H9 (cell line): Measurements from ENCODE around the gene TPPP3. TPM values are rescaled to one million over a fixed set of nuclear protein-coding genes. Genes with fewer than 3 reads are reported as not detected.

ENCODE experiments used
- DNase-seq: peaks from one replicate; pipeline ENCODE4 v3.0.0-alpha.2; 2017
- H2AFZ ChIP-seq: one replicate; pipeline ENCODE4 v1.6.1; 2013; ENCODE audit warnings: mild to moderate bottlenecking, low read length, control low read depth, moderate library complexity
- H2AK5ac ChIP-seq: 2 replicates; pipeline ENCODE4 v1.6.1; 2013; ENCODE audit warnings: low read length, control low read depth, mixed read lengths; ENCODE audit not compliant: insufficient read length
- H2BK120ac ChIP-seq: one replicate; pipeline ENCODE4 v1.6.1; 2013; ENCODE audit warnings: low read depth, mild to moderate bottlenecking, low read length, control low read depth, inconsistent platforms; ENCODE audit not compliant: poor library complexity, severe bottlenecking
- H2BK12ac ChIP-seq: 2 replicates; pipeline ENCODE4 v1.6.1; 2013; ENCODE audit warnings: low read length, control low read depth, mixed read lengths, low read depth; ENCODE audit not compliant: insufficient read length
- H2BK15ac ChIP-seq: 2 replicates; pipeline ENCODE4 v1.6.1; 2013; ENCODE audit warnings: low read depth, low read length, control low read depth
- H2BK20ac ChIP-seq: one replicate; pipeline ENCODE4 v1.6.1; 2013; ENCODE audit warnings: low read depth, mild to moderate bottlenecking, low read length, control low read depth, inconsistent platforms; ENCODE audit not compliant: poor library complexity, severe bottlenecking
- H2BK5ac ChIP-seq: 2 replicates; pipeline ENCODE4 v1.6.1; 2013; ENCODE audit warnings: low read length, control low read depth, mixed read lengths; ENCODE audit not compliant: insufficient read length
- H3K14ac ChIP-seq: 2 replicates; pipeline ENCODE4 v1.6.1; 2013; ENCODE audit warnings: low read length, control low read depth; ENCODE audit not compliant: insufficient read depth
- H3K18ac ChIP-seq: 2 replicates; pipeline ENCODE4 v1.6.1; 2013; ENCODE audit warnings: low read depth, mild to moderate bottlenecking, mixed read lengths, low read length, control low read depth; ENCODE audit not compliant: insufficient read length
- H3K23ac ChIP-seq: 2 replicates; pipeline ENCODE4 v1.6.1; 2013; ENCODE audit warnings: low read length, control low read depth, mixed read lengths, low read depth; ENCODE audit not compliant: insufficient read length
- H3K23me2 ChIP-seq: 2 replicates; pipeline ENCODE4 v1.6.1; 2013; ENCODE audit warnings: low read depth, mild to moderate bottlenecking, mixed read lengths, low read length, control low read depth; ENCODE audit not compliant: insufficient read length, poor library complexity, severe bottlenecking
- H3K27ac ChIP-seq: 2 replicates; pipeline ENCODE4 v1.5.1; 2013; ENCODE audit warnings: low read length, control low read depth, mixed read lengths, low read depth; ENCODE audit not compliant: insufficient read length
- H3K27me3 ChIP-seq: 2 replicates; pipeline ENCODE4 v1.6.1; 2013; ENCODE audit warnings: low read length, control low read depth, inconsistent platforms; ENCODE audit not compliant: insufficient read depth
- H3K4ac ChIP-seq: 2 replicates; pipeline ENCODE4 v1.6.1; 2013; ENCODE audit warnings: low read depth, mild to moderate bottlenecking, control low read depth, inconsistent platforms, low read length, moderate library complexity
- H3K4me1 ChIP-seq: 2 replicates; pipeline ENCODE4 v1.6.1; 2013; ENCODE audit warnings: low read length, control low read depth, inconsistent platforms; ENCODE audit not compliant: insufficient read depth
- H3K4me2 ChIP-seq: 2 replicates; pipeline ENCODE4 v1.6.1; 2013; ENCODE audit warnings: low read length, control low read depth, mixed read lengths; ENCODE audit not compliant: insufficient read length, insufficient read depth
- H3K56ac ChIP-seq: 2 replicates; pipeline ENCODE4 v1.6.1; 2013; ENCODE audit warnings: low read depth, mild to moderate bottlenecking, mixed read lengths, low read length, control low read depth; ENCODE audit not compliant: insufficient read length
- H3K79me1 ChIP-seq: 2 replicates; pipeline ENCODE4 v1.6.1; 2013; ENCODE audit warnings: low read depth, mild to moderate bottlenecking, moderate library complexity, low read length, control low read depth, inconsistent platforms; ENCODE audit not compliant: insufficient read depth, poor library complexity, severe bottlenecking
- H3K79me2 ChIP-seq: 2 replicates; pipeline ENCODE4 v1.6.1; 2013; ENCODE audit warnings: low read length, control low read depth, inconsistent platforms; ENCODE audit not compliant: insufficient read depth
- H3K9ac ChIP-seq: 2 replicates; pipeline ENCODE4 v1.6.1; 2013; ENCODE audit warnings: low read length, control low read depth, mixed read lengths; ENCODE audit not compliant: insufficient read length; ENCODE audit errors: extremely low read depth
- H3K9me3 ChIP-seq: one replicate; pipeline ENCODE4 v1.6.1; 2013; ENCODE audit warnings: low read depth, low read length, inconsistent platforms; ENCODE audit not compliant: control insufficient read depth
- H3T11ph ChIP-seq: one replicate; pipeline ENCODE4 v1.6.1; 2013; ENCODE audit warnings: mild to moderate bottlenecking, low read length, control low read depth, inconsistent platforms
- H4K20me1 ChIP-seq: one replicate; pipeline ENCODE4 v1.6.1; 2013; ENCODE audit not compliant: control insufficient read depth, insufficient read length, insufficient read depth
- H4K5ac ChIP-seq: 2 replicates; pipeline ENCODE4 v1.6.1; 2013; ENCODE audit warnings: low read depth, mild to moderate bottlenecking, mixed read lengths, low read length, control low read depth; ENCODE audit not compliant: insufficient read length
- H4K8ac ChIP-seq: replicated peaks from 2 replicates; pipeline ENCODE4 v1.6.1; 2013; ENCODE audit warnings: low read length, control low read depth, mixed read lengths, low read depth; ENCODE audit not compliant: insufficient read length
- H4K91ac ChIP-seq: 2 replicates; pipeline ENCODE4 v1.6.1; 2013; ENCODE audit warnings: low read depth, mild to moderate bottlenecking, moderate library complexity, mixed read lengths, low read length, control low read depth; ENCODE audit not compliant: insufficient read length
- H3K27ac Mint-ChIP-seq, 3 experiments: 2 replicates in 2 of 3; 3 replicates in 1 of 3; pipeline ENCODE4 v1.8.0; 2020 to 2021; ENCODE audit warnings: mixed read lengths in 3 of 3, mild to moderate bottlenecking in 1 of 3, moderate library complexity in 1 of 3
- H3K27me3 Mint-ChIP-seq: 2 replicates; pipeline ENCODE4 v1.8.0; 2021; ENCODE audit warnings: low read depth, mild to moderate bottlenecking, moderate library complexity, mixed read lengths
- H3K36me3 Mint-ChIP-seq, 3 experiments: 2 replicates in 2 of 3; 3 replicates in 1 of 3; pipeline ENCODE4 v1.8.0; 2020 to 2021; ENCODE audit warnings: low read depth in 3 of 3, mixed read lengths in 3 of 3; ENCODE audit not compliant: insufficient read depth in 1 of 3
- H3K4me1 Mint-ChIP-seq, 2 experiments: 2 replicates each; pipeline ENCODE4 v1.8.0; 2020; ENCODE audit warnings: mixed read lengths in 2 of 2
- H3K4me3 Mint-ChIP-seq, 2 experiments: 2 replicates in 1 of 2; 3 replicates in 1 of 2; pipeline ENCODE4 v1.8.0; 2020 to 2021; ENCODE audit warnings: mild to moderate bottlenecking in 2 of 2, mixed read lengths in 2 of 2, moderate library complexity in 1 of 2
- H3K9me3 Mint-ChIP-seq, 2 experiments: 2 replicates in 1 of 2; 3 replicates in 1 of 2; pipeline ENCODE4 v1.8.0; 2020; ENCODE audit warnings: mild to moderate bottlenecking in 2 of 2, mixed read lengths in 2 of 2, moderate library complexity in 1 of 2
- WGBS: extraction: QIAGEN DNeasy Blood & Tissue Kit; methylation state at CpG from one replicate; pipeline ENCODE4 v1.1.7; 2013; ENCODE audit warnings: missing lambda C conversion rate, low lambda C conversion rate, mixed read lengths; ENCODE audit not compliant: insufficient read length; ENCODE audit errors: extremely low coverage; 5-methylcytosine and 5-hydroxymethylcytosine counted together
- total RNA-seq: library from RNA; stranded (reverse); gene quantifications from 2 replicates; pipeline ENCODE4 v1.2.1, GENCODE V29; 2021
- TF ChIP-seq, protein P1 (sequence below): fragments of 200-600 bp; sonication (generic); conservative IDR thresholded peaks from 3 replicates; pipeline ENCODE4 v1.8.0; 2021; ENCODE audit warnings: antibody characterized with exemption, mild to moderate bottlenecking

TPPP3 gene
- total RNA-seq, 1 experiment from 2014 or later = 0.79 TPM

DNA sequence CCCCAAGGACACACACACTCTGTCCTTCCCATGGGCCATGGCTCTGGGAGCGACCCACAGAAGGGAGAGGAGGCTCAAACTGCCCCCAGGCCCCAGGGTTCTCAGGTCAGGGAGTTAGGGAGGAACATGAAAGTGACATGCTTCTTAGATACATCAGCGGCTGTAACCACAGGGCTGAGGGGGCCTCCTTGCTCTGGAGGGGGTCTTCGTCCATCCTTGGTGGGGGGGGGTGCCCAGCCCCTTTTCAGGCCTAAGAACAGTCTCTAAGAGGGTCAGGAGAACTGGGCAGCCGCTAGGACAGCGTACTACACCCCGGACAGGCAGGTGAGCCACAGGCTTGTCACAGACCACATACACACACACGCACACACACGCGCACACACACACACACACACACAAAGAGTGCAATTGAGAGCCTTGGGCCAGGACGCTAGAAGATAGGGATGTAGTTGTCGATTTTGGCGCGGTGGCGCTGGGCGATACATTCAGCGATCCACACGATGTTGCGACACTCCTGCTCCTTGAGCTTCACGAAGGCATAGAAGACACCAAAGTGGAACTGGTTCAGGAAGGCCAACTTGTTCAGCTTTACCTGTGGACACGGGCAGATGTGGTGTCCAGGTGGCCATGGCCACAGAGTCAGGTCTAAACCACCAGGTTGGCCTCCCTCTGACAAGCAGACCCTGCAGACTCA, 44.9 kb upstream of the TPPP3 start:
- H3K14ac ChIP-seq = no peak overlapping the region
- H3T11ph ChIP-seq = no peak overlapping the region
- no peaks in the 10 kb centered on the region; the same call in 1 of the 2 replicates for H3K4me1 ChIP-seq
- no peak overlapping the region for H4K91ac ChIP-seq
- no peaks in the 10 kb centered on the region for H3K23me2 ChIP-seq
- no peak overlapping the region for H2BK120ac ChIP-seq
- Mint-ChIP-seq H3K4me1 (peaks cover 17 to 18% of the 10 kb centered on the region in 2 experiments), H3K36me3 (peaks cover 10 to 34% (median 22%) of the 10 kb centered on the region in 3 experiments), H3K27me3 (no peaks in the 10 kb centered on the region; the same call in 1 of the 2 replicates), H3K27ac (no peak overlapping the region; a peak in 3 of 7 replicates), H3K4me3 (no peak overlapping the region; a peak in 1 of 5 replicates), H3K9me3 (no peaks in the 10 kb centered on the region)
- H3K56ac ChIP-seq = no peak overlapping the region
- no peak overlapping the region for H4K5ac ChIP-seq
- H2BK12ac ChIP-seq = no peak overlapping the region
- H3K4ac ChIP-seq = no peak overlapping the region
- H2AFZ ChIP-seq = no peak overlapping the region
- no peak overlapping the region for H2AK5ac ChIP-seq
- H3K9ac ChIP-seq = no peak overlapping the region
- no peaks in the 10 kb centered on the region for H3K79me1 ChIP-seq
- WGBS = no CpG with 5 or more reads among the region's 20 CpGs
- no peak overlapping the region for H3K18ac ChIP-seq
- no peak overlapping the region for H2BK5ac ChIP-seq
- no peak overlapping the region for H2BK20ac ChIP-seq
- H2BK15ac ChIP-seq = no peak overlapping the region
- H3K27me3 ChIP-seq = no peaks in the 10 kb centered on the region
- no peak overlapping the region for H3K4me2 ChIP-seq
- no peaks in the 10 kb centered on the region for H4K20me1 ChIP-seq
- no peaks in the 10 kb centered on the region for H3K9me3 ChIP-seq
- no peak overlapping the region for H3K23ac ChIP-seq
- no peaks in the 10 kb centered on the region; the same call in 1 of the 2 replicates for H3K79me2 ChIP-seq
- no peak for DNase-seq
- TF ChIP-seq, protein P1, sequence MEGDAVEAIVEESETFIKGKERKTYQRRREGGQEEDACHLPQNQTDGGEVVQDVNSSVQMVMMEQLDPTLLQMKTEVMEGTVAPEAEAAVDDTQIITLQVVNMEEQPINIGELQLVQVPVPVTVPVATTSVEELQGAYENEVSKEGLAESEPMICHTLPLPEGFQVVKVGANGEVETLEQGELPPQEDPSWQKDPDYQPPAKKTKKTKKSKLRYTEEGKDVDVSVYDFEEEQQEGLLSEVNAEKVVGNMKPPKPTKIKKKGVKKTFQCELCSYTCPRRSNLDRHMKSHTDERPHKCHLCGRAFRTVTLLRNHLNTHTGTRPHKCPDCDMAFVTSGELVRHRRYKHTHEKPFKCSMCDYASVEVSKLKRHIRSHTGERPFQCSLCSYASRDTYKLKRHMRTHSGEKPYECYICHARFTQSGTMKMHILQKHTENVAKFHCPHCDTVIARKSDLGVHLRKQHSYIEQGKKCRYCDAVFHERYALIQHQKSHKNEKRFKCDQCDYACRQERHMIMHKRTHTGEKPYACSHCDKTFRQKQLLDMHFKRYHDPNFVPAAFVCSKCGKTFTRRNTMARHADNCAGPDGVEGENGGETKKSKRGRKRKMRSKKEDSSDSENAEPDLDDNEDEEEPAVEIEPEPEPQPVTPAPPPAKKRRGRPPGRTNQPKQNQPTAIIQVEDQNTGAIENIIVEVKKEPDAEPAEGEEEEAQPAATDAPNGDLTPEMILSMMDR = no peak
- no peak overlapping the region for H4K8ac ChIP-seq
- no peak overlapping the region for H3K27ac ChIP-seq
